Uterus (tissue), 2 donors: ENCODE results near the gene KISS1.

Experiments
- POLR2A ChIP-seq, 2 donors: fragments of 450-650 bp; IDR thresholded peaks; one replicate each; pipeline ENCODE4 v1.6.1; 2016; ENCODE audit warnings: antibody characterized with exemption in 2 of 2, mild to moderate bottlenecking in 1 of 2, moderate library complexity in 1 of 2
- TF ChIP-seq, protein P1 (sequence below), 4 experiments: fragments of 200-600 bp in 2 of 4; fragments of 450-650 bp in 2 of 4; sonication (generic) in 2 of 4; IDR thresholded peaks; one replicate each; pipeline ENCODE4 v1.5.1; 2016 to 2019; ENCODE audit warnings: antibody characterized with exemption in 4 of 4, mild to moderate bottlenecking in 2 of 4, moderate library complexity in 1 of 4

DNA sequence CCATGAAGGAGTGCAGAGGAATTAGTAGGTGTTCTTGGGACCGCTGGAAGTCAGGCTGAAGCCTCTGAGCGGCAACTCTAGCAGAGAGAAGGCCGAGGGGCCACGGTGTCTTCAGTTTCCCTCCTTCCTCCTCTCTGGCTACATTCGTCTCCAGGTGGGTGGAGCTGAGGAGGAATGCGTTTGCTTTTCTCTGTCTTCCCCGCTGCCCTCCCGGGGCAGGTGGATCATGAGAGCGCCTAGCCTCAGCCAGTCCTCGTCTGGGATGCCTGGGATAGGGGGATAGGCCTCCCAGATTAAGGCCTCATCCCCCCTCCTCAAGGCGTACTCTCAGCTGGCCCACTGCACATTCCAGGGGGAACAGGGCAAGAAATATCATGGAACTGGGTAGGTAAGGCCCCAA lies 25.0 kb upstream of the KISS1 start:
- TF ChIP-seq, protein P1, sequence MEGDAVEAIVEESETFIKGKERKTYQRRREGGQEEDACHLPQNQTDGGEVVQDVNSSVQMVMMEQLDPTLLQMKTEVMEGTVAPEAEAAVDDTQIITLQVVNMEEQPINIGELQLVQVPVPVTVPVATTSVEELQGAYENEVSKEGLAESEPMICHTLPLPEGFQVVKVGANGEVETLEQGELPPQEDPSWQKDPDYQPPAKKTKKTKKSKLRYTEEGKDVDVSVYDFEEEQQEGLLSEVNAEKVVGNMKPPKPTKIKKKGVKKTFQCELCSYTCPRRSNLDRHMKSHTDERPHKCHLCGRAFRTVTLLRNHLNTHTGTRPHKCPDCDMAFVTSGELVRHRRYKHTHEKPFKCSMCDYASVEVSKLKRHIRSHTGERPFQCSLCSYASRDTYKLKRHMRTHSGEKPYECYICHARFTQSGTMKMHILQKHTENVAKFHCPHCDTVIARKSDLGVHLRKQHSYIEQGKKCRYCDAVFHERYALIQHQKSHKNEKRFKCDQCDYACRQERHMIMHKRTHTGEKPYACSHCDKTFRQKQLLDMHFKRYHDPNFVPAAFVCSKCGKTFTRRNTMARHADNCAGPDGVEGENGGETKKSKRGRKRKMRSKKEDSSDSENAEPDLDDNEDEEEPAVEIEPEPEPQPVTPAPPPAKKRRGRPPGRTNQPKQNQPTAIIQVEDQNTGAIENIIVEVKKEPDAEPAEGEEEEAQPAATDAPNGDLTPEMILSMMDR (IDR thresholded peaks at IDR 0.05): no peak
- TF ChIP-seq POLR2A (IDR thresholded peaks at IDR 0.05): no peak
